ENCODE data around the gene NUP43.
"Not testable (repeated sequence)": the region's sequence is repeated elsewhere in the genome, so short reads cannot be mapped to it uniquely, and the experiment has no call there.

Gene NUP43

DNA sequence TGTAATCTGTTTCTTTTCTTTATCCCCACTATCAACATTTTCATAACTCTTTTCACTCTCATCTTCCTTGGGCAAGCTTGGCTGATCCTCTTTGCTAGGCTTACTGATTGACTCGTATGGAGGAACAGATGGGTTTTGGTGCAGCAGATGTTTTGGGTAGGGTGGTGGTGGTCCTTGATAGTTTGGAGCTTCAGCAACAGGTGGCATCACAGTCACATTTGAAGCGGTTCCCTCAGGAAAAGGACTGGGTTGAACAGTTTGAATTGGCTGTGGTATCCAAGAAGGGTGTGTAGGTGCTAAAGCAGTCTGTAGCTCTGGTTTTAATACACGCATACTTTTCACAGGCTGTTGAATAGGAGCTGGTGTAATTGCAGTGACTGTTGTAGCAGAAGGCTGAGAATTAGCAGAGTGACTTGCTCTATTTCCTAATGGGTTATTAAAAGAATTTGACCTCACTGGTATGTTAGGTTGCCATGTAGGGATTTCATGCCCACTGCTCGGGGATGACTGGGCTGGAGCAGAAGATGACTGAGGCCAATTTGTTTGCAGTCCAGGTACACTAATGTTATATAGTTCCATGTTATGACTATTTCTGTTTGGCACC, 63.0 kb downstream of the NUP43 start:
- TF ChIP-seq CTCF (IDR thresholded peaks at IDR 0.05) (no peak), ZFX (IDR thresholded peaks at IDR 0.05; ENCODE audit: borderline replicate concordance) (no peak)
- H3K27ac ChIP-seq: no peak overlapping the region

GRCh38 chr6:149681845-149682244, 64.5 kb downstream of the NUP43 start:
- H3K27ac ChIP-seq: not testable (repeated sequence)

DNA sequence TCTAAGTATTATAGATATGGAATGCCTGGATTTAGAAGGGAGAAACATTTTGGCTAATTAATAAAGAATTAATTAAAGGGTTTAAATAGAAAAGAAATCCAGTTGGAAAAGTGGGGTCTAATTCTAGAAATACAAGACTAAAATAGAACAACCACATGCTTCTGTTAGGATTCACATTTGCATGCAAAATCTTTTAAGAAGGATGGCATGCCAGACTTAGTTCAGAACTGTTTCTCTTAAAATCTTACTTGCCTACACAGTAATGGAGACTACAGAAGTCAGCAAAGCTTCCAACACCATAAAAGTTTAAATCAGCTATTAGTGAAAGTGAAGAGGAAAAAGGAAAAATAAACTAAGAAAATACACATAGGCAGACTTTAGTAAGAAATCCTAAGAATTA, 65.1 kb downstream of the NUP43 start:
- no peak overlapping the region for H3K27ac ChIP-seq
- TF ChIP-seq CTCF (IDR thresholded peaks at IDR 0.05) (no peak), ZFX (IDR thresholded peaks at IDR 0.05; ENCODE audit: borderline replicate concordance) (no peak)

- H3K27ac ChIP-seq: no peak overlapping the region
- TF ChIP-seq ZFX (IDR thresholded peaks at IDR 0.05; ENCODE audit: borderline replicate concordance) (no peak), CTCF (IDR thresholded peaks at IDR 0.05) (no peak)
Observed at GRCh38 chr6:149680503-149680902, 65.8 kb downstream of the NUP43 start.

Measured in 22Rv1 (cell line).